ENCODE results near the gene AGPAT3. TPM values are rescaled to one million over a fixed set of nuclear protein-coding genes. Genes with fewer than 3 reads are reported as not detected.

Gene AGPAT3
- total and polyA plus RNA-seq, 7 donors: 14.4 to 48.5 (median 20.3) TPM

DNA sequence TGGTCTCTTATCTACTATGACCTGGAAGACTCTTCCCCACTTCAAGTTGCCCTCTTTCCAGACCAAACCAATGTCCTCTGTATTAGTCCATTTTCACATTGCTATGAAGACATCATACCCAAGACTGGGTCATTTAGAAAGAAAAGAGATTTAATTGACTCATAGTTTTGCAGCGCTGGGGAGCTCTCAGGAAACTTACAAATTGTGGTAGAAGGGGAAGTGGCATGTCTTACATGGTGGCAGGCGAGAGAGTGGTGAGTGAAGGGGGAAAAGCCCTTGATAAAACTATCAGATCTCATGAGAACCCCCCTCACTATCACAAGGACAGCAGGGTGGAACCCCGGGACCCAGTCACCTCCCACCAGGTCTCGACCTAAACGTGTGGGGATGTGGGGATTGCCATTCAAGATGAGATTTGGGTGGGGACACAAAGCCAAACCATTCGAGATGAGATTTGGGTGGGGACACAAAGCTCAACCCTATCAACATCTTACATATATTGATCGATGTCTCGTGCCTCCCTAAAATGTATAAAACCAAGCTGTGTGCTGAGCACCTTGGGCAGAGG is 14.2 kb upstream of the AGPAT3 start:
- Histone ChIP-seq H3K4me1 (no peaks in the 10 kb centered on the region), H3K4me3 (no peak overlapping the region), H3K27me3 (no peaks in the 10 kb centered on the region), H3K36me3 (no peaks in the 10 kb centered on the region), H3K27ac (no peak overlapping the region), H3K9me3 (no peaks in the 10 kb centered on the region)
- 82% methylated on average over 8 of the region's 8 CpGs for WGBS, 2 donors
- TF ChIP-seq POLR2A (IDR thresholded peaks at IDR 0.05): no peak
- TF ChIP-seq, protein P1, sequence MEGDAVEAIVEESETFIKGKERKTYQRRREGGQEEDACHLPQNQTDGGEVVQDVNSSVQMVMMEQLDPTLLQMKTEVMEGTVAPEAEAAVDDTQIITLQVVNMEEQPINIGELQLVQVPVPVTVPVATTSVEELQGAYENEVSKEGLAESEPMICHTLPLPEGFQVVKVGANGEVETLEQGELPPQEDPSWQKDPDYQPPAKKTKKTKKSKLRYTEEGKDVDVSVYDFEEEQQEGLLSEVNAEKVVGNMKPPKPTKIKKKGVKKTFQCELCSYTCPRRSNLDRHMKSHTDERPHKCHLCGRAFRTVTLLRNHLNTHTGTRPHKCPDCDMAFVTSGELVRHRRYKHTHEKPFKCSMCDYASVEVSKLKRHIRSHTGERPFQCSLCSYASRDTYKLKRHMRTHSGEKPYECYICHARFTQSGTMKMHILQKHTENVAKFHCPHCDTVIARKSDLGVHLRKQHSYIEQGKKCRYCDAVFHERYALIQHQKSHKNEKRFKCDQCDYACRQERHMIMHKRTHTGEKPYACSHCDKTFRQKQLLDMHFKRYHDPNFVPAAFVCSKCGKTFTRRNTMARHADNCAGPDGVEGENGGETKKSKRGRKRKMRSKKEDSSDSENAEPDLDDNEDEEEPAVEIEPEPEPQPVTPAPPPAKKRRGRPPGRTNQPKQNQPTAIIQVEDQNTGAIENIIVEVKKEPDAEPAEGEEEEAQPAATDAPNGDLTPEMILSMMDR (IDR thresholded peaks at IDR 0.05): no peak
- TF ChIP-seq EP300 (IDR thresholded peaks at IDR 0.05): no peak
- TF ChIP-seq POLR2AphosphoS5 (IDR thresholded peaks at IDR 0.05): no peak
- intact Hi-C loops (cut with DNase I): no loop called here
- no peak for DNase-seq

DNA sequence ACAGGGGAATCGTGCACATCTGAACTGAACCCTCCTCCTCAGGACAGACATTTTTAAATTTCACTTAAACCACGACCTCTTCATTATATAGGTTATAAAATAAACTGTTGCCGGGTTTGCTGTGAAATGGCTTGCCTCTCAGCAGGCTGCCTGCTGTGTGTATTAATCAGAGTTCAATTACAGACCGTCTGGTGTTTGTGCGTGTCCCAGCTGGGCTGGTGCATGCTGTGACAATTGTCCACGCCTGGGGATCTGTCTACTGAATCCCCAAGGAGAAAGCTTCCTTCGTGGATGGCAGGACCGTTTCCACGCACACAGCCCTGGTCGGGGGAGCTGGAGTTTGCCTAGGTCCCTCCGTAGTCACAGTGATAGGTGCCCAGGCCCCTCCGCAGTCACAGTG is 13.4 kb upstream of the AGPAT3 start:
- Histone ChIP-seq H3K27me3 (no peaks in the 10 kb centered on the region), H3K27ac (no peak overlapping the region), H3K9me3 (no peaks in the 10 kb centered on the region), H3K36me3 (no peaks in the 10 kb centered on the region), H3K4me3 (no peak overlapping the region), H3K4me1 (no peaks in the 10 kb centered on the region)
- 81 to 82% methylated on average over 12 of the region's 12 CpGs for WGBS, 2 donors
- DNase-seq: no peak
- TF ChIP-seq POLR2A (IDR thresholded peaks at IDR 0.05): no peak
- TF ChIP-seq, protein P1 (IDR thresholded peaks at IDR 0.05): no peak
- no peak for TF ChIP-seq EP300 (IDR thresholded peaks at IDR 0.05)
- no peak for TF ChIP-seq POLR2AphosphoS5 (IDR thresholded peaks at IDR 0.05)
- intact Hi-C loops (cut with DNase I): no loop called here

DNA sequence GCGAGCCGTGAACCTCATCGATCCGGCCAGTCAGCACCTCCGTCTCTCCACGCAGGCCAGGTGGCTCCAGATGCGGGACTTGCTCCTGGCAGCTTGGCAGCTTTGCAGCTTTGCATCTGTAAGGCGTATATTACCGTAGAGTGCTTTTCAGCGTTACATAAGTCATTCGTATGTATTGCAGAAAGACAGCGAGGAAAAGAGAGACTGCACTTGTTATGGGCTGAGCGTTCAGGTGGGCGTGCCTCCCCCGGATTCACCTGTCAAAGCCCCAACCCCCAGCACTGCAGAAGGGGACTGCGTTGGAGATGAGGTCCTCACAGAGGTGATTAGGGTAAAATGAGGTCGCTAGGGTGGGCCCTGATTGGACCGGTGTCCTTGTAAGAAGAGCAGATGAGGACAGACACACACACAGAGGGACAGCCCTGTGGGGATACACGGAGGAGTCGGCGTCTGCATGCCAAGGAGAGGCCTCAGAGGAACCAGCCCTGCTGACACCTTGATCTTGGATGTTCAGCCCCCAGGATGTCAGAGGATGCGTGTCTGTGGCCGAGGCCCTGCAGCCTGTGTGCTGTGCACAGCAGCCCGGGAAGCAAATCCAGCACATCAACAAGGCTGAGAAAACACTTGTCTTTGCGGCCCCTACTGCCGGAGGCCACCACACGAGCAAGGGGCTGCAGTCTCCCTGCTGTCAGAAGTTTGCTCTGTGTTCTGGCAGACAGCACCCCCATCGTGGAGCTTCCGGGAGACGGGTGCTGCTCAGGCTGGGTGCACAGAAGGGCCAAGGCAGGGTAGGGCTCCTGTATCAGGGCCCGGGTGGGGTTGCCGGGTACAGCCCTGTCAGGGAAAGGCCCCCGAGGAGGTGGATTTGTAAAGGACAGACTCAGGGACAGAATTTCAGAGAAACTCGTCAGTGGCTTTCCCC is 10.9 kb upstream of the AGPAT3 start:
- no peak for DNase-seq
- Histone ChIP-seq H3K9me3 (no peaks in the 10 kb centered on the region), H3K27ac (no peak overlapping the region), H3K27me3 (no peaks in the 10 kb centered on the region), H3K4me1 (no peaks in the 10 kb centered on the region), H3K4me3 (no peak overlapping the region), H3K36me3 (no peaks in the 10 kb centered on the region)
- WGBS, 2 donors: 88 to 90% methylated on average over 34 of the region's 34 CpGs
- intact Hi-C loops (cut with DNase I): no loop called here
- no peak for TF ChIP-seq POLR2A (IDR thresholded peaks at IDR 0.05)
- TF ChIP-seq EP300 (IDR thresholded peaks at IDR 0.05): no peak
- TF ChIP-seq, protein P1 (IDR thresholded peaks at IDR 0.05): no peak
- no peak for TF ChIP-seq POLR2AphosphoS5 (IDR thresholded peaks at IDR 0.05)

DNA sequence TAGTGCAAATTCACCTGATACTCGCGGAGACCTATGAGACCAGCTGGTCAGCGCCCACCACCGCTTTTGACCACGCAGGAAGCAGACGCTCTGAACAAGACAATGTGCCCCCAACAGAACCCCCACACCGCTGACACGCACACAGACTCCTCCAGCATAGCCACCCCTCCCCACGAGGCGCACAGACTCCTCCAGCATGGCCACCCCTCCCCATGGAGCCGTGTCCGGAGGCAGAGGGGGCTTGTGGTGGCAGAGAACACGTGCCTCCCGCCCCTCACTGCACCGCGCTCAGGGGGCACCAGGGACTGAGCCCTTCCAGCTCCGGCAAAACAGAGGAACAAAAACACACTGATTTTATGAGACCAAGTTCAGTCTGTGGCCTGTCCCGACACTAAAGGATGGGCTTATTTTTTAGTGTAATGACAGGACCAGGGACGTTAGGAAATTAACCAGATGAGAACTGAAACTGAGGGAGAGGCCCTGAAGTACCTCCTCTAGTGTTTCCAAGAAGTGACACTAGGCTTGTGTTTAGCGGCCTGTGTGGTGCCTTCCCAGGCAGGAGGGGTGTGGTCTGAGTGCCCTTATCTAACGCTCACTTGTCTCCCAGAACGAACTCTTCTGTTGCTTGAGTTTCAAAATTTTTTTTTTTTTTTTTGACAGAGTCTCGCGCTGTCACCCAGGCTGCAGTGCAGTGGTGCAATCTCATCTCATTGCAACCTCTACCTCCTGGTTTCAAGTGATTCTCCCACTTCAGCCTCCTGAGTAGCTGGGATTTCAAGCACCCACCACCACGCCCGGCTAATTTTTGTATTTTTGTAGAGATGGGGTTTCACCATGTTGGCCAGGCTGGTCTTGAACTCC is 10.0 kb upstream of the AGPAT3 start:
- H3K27ac ChIP-seq: no peak overlapping the region
- no peak overlapping the region for H3K4me3 ChIP-seq
- no peaks in the 10 kb centered on the region for H3K9me3 ChIP-seq
- WGBS, 2 donors: 52 to 67% methylated on average over 26 of the region's 26 CpGs
- H3K27me3 ChIP-seq: no peaks in the 10 kb centered on the region
- no peak for TF ChIP-seq POLR2A (IDR thresholded peaks at IDR 0.05)
- TF ChIP-seq POLR2AphosphoS5 (IDR thresholded peaks at IDR 0.05): no peak
- TF ChIP-seq EP300 (IDR thresholded peaks at IDR 0.05): no peak
- TF ChIP-seq, protein P1 (IDR thresholded peaks at IDR 0.05): no peak
- DNase-seq: no peak
- peaks cover 0 to 2% (median under 1%) of the 10 kb centered on the region in 4 donors for H3K4me1 ChIP-seq
- intact Hi-C loops (cut with DNase I): no loop called here
- H3K36me3 ChIP-seq: no peaks in the 10 kb centered on the region
